ENCODE results near the gene PTPRD. TPM values are rescaled to one million over a fixed set of nuclear protein-coding genes. Genes with fewer than 3 reads are reported as not detected.

The PTPRD gene
- total RNA-seq, 1 donor from 2014 or later = 30.8 TPM

DNA sequence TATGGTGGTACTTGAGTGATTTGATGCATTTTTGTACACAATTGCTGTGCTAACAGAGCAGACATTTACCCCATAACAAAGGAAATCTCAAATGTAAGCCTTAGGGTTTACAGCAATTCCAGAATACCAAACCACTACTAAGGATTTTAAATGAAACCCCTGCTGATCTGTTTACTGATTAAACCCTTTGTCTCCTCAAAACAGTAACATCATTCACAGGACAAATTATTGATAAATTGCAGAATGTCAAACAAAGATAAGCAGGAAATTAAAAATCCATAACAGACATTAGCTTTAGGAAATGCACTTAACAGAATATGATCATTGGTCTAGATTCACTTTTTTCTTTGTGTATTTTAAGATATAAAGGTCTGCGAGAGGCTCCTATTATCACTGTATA, 1796.9 kb downstream of the PTPRD start:
- no peak for TF ChIP-seq CTCF (IDR thresholded peaks at IDR 0.05)
- Histone ChIP-seq H3K4me3 (no peak overlapping the region), H3K4me1 (no peaks in the 10 kb centered on the region), H3K9me3 (no peaks in the 10 kb centered on the region), H3K36me3 (no peaks in the 10 kb centered on the region), H3K27me3 (no peaks in the 10 kb centered on the region), H3K27ac (no peak overlapping the region)
- ATAC-seq = no peak
- intact Hi-C loops (cut with DNase I) = no loop called here
- DNase-seq = no peak

DNA sequence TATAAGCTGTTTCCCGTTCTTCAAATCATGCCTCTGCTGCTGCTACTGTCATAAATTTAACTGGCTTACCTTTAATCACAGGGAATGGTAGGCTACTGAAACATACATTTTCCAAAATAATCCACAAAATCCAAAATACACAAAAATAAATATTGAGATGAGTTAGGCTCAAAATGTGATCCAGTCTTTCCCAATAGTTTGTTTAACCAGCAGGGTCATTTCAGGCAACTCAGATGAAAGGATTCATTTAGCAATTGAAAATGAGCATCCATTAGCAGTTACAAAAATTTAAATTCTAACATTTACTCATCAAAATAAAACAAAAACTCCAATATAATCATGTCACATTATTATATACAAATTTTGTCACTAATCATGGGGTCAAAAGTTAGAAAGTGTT, 1797.6 kb downstream of the PTPRD start:
- DNase-seq (no peak), ATAC-seq (no peak)
- Histone ChIP-seq H3K36me3 (no peaks in the 10 kb centered on the region), H3K27ac (no peak overlapping the region), H3K4me1 (no peaks in the 10 kb centered on the region), H3K27me3 (no peaks in the 10 kb centered on the region), H3K9me3 (no peaks in the 10 kb centered on the region), H3K4me3 (no peak overlapping the region)
- TF ChIP-seq CTCF (IDR thresholded peaks at IDR 0.05) = no peak
- intact Hi-C loops (cut with DNase I) = no loop called here

- TF ChIP-seq CTCF (IDR thresholded peaks at IDR 0.05) = no peak
- H3K27me3 ChIP-seq = no peaks in the 10 kb centered on the region
- no peak overlapping the region for H3K27ac ChIP-seq
- H3K4me1 ChIP-seq = no peaks in the 10 kb centered on the region
- H3K9me3 ChIP-seq = no peaks in the 10 kb centered on the region
- DNase-seq (no peak), ATAC-seq (no peak)
- intact Hi-C loops (cut with DNase I) = no loop called here
- H3K36me3 ChIP-seq = no peaks in the 10 kb centered on the region
- H3K4me3 ChIP-seq = no peak overlapping the region
Measured at GRCh38 chr9:8812888-8813287, 1799.9 kb downstream of the PTPRD start.

DNA sequence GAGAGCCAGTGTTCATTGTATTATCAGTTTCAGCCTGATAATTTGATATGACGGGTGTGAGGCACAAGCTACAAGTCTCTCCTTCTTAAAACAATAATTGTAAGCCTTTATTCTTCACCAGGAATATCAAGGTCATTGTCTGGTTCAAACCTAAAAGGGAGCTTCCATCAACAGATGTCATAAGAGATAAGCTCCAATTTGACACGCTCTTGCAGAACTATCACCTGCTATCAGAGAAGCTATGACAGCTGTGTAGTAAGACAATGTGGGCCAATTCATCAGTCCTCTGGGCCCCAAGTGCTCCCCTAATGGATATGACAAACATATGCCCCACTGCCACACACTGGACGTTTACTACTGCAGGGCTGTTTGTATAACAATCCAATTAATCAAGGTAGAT, 1803.1 kb downstream of the PTPRD start:
- H3K27ac ChIP-seq = no peak overlapping the region
- H3K36me3 ChIP-seq = no peaks in the 10 kb centered on the region
- H3K9me3 ChIP-seq = no peaks in the 10 kb centered on the region
- no peaks in the 10 kb centered on the region for H3K4me1 ChIP-seq
- DNase-seq (no peak), ATAC-seq (no peak)
- H3K4me3 ChIP-seq = no peak overlapping the region
- intact Hi-C loops (cut with DNase I) = no loop called here
- TF ChIP-seq CTCF (IDR thresholded peaks at IDR 0.05) = no peak
- no peaks in the 10 kb centered on the region for H3K27me3 ChIP-seq

- DNase-seq = no peak
- no peaks in the 10 kb centered on the region for H3K4me1 ChIP-seq
- TF ChIP-seq CTCF (IDR thresholded peaks at IDR 0.05) = no peak
- H3K27me3 ChIP-seq = no peaks in the 10 kb centered on the region
- H3K4me3 ChIP-seq = no peak overlapping the region
- no peak overlapping the region for H3K27ac ChIP-seq
- intact Hi-C loops (cut with DNase I) = no loop called here
- ATAC-seq = no peak
- no peaks in the 10 kb centered on the region for H3K36me3 ChIP-seq
- no peaks in the 10 kb centered on the region for H3K9me3 ChIP-seq
Measured at GRCh38 chr9:8806150-8806549, 1806.7 kb downstream of the PTPRD start.

GRCh38 chr9:8804613-8805012, 1808.2 kb downstream of the PTPRD start:
- H3K36me3 ChIP-seq = no peaks in the 10 kb centered on the region
- H3K27ac ChIP-seq = no peak overlapping the region
- no peaks in the 10 kb centered on the region for H3K4me1 ChIP-seq
- no peak for TF ChIP-seq CTCF (IDR thresholded peaks at IDR 0.05)
- no peaks in the 10 kb centered on the region for H3K27me3 ChIP-seq
- DNase-seq = no peak
- no peaks in the 10 kb centered on the region for H3K9me3 ChIP-seq
- intact Hi-C loops (cut with DNase I) = no loop called here
- no peak for ATAC-seq
- H3K4me3 ChIP-seq = no peak overlapping the region
